DND-41 (cell line): ENCODE measurements around the gene TSHZ3.

ENCODE experiments used
- ATAC-seq: fragments of 200-7000 bp; cut with Tn5 transposase; 3 replicates; pipeline ENCODE4 v1.9.1; 2021; ENCODE audit warnings: low read depth; ENCODE audit not compliant: insufficient read depth
- DNase-seq: peaks from one replicate; pipeline ENCODE4 v3.0.0-alpha.2; 2020
- H2AFZ ChIP-seq: 2 replicates; pipeline ENCODE4 v1.6.0; 2012; ENCODE audit warnings: low read depth, low read length
- H3K27ac ChIP-seq: 2 replicates; pipeline ENCODE4 v1.5.1; 2012; ENCODE audit warnings: low read length, inconsistent platforms
- H3K27me3 ChIP-seq: fragments of 200-600 bp; sonication (generic); 2 replicates; pipeline ENCODE4 v1.6.0; 2012; ENCODE audit warnings: low read length, mild to moderate bottlenecking, inconsistent platforms; ENCODE audit not compliant: insufficient read depth, poor library complexity
- H3K36me3 ChIP-seq: 2 replicates; pipeline ENCODE4 v1.5.1; 2012; ENCODE audit warnings: low read length, inconsistent platforms; ENCODE audit not compliant: insufficient read depth
- H3K4me1 ChIP-seq: 2 replicates; pipeline ENCODE4 v1.5.1; 2012; ENCODE audit warnings: mild to moderate bottlenecking, low read length; ENCODE audit not compliant: insufficient read depth
- H3K4me2 ChIP-seq: 2 replicates; pipeline ENCODE4 v1.6.0; 2012; ENCODE audit warnings: mild to moderate bottlenecking, moderate library complexity, low read length, inconsistent platforms; ENCODE audit not compliant: insufficient read depth
- H3K4me3 ChIP-seq, 2 experiments: fragments of 200-600 bp in 1 of 2; shearing (Covaris generic) in 1 of 2; 2 replicates each; pipeline ENCODE4 v1.5.1; 2012 to 2016; ENCODE audit warnings: inconsistent platforms in 2 of 2, low read length in 2 of 2, mild to moderate bottlenecking in 2 of 2, low read depth in 1 of 2, moderate library complexity in 1 of 2
- H3K79me2 ChIP-seq: 2 replicates; pipeline ENCODE4 v1.6.0; 2012; ENCODE audit warnings: low read length, inconsistent platforms; ENCODE audit not compliant: insufficient read depth
- H3K9ac ChIP-seq: 2 replicates; pipeline ENCODE4 v1.6.0; 2012; ENCODE audit warnings: low read depth, mild to moderate bottlenecking, inconsistent platforms, low read length, moderate library complexity
- H3K9me3 ChIP-seq: 2 replicates; pipeline ENCODE4 v1.5.1; 2012; ENCODE audit warnings: low read length, moderate library complexity, mild to moderate bottlenecking, inconsistent platforms; ENCODE audit not compliant: insufficient read depth, severe bottlenecking
- H4K20me1 ChIP-seq: 2 replicates; pipeline ENCODE4 v1.6.0; 2012; ENCODE audit warnings: low read length; ENCODE audit not compliant: insufficient read depth
- CTCF ChIP-seq: IDR thresholded peaks from 2 replicates; pipeline ENCODE4 v1.5.1; 2012; ENCODE audit warnings: borderline replicate concordance, low read length, moderate library complexity, mild to moderate bottlenecking; ENCODE audit not compliant: poor library complexity, severe bottlenecking; ENCODE audit errors: extremely low read depth
- EZH2 ChIP-seq: IDR thresholded peaks from 3 replicates; pipeline ENCODE4 v1.6.1; 2012; ENCODE audit warnings: borderline replicate concordance, low read depth, mild to moderate bottlenecking, moderate library complexity, low read length, inconsistent platforms; ENCODE audit not compliant: severe bottlenecking

TSHZ3 gene

GRCh38 chr19:31354316-31354715 is 5.1 kb upstream of the TSHZ3 start:
- ATAC-seq (no peak), DNase-seq (no peak)
- peaks cover 7% of the 10 kb centered on the region for H3K27me3 ChIP-seq
- no peak overlapping the region for H2AFZ ChIP-seq
- no peak for TF ChIP-seq EZH2
- TF ChIP-seq CTCF: no peak
- peaks cover 6% of the 10 kb centered on the region; the same call in 1 of the 2 replicates for H4K20me1 ChIP-seq
- no peak overlapping the region for H3K4me3 ChIP-seq
- H3K9me3 ChIP-seq: no peaks in the 10 kb centered on the region
- H3K4me2 ChIP-seq: no peak overlapping the region
- no peak overlapping the region for H3K9ac ChIP-seq
- no peak overlapping the region for H3K27ac ChIP-seq
- H3K36me3 ChIP-seq: no peaks in the 10 kb centered on the region
- no peaks in the 10 kb centered on the region for H3K79me2 ChIP-seq
- peaks cover 4% of the 10 kb centered on the region; the same call in 1 of the 2 replicates for H3K4me1 ChIP-seq

GRCh38 chr19:31353833-31354232 is 4.6 kb upstream of the TSHZ3 start:
- Histone ChIP-seq H3K27ac (no peak overlapping the region), H2AFZ (no peak overlapping the region), H3K4me2 (no peak overlapping the region), H3K79me2 (no peaks in the 10 kb centered on the region), H3K9ac (no peak overlapping the region), H3K27me3 (peaks cover 7% of the 10 kb centered on the region), H3K9me3 (no peaks in the 10 kb centered on the region), H3K36me3 (no peaks in the 10 kb centered on the region), H3K4me1 (peaks cover 6% of the 10 kb centered on the region; the same call in 1 of the 2 replicates), H3K4me3 (no peak overlapping the region), H4K20me1 (peaks cover 6% of the 10 kb centered on the region; the same call in 1 of the 2 replicates)
- DNase-seq (no peak), ATAC-seq (no peak)
- TF ChIP-seq CTCF: no peak
- TF ChIP-seq EZH2: no peak

DNA sequence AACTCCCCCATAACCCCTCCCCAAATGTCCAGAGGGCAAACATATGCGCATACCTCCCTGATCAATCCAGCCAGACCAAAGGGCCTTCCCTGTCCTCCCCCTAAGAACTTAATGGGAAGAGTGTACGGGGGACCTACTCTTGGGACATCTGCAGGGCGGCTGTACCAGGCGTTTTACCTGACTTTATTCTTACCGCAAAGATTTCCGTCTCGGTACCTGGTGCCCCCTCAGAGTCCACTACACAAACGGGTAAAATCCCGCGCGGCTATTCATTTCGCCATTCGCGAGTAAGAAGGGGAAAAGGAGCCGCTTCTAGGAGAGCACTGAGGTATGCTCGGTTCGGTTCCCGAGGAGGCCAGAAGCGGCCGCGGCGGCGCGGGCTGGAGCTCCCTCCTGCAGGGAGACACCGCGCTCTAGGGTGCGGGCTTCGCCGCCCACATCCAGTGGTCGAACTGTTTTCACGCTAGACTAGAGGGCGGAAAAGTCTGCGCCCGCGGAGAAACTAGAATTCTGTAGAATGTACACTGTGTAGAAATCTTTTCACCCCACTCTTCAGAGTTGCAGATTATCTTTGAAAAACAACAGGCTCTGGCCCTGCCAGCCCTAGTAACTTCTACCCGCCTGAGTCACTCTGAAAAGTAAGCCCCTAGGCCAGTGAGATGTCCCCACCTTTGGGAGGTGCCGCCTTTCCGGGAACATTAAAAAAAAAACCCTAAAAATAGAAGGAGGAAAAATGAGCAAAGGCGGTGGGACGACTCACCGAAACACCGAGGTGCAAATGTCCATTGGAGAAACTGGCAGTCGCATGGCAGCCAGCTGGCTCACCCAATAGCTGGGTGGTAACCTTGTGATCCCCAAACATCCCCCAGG is 3.8 kb upstream of the TSHZ3 start:
- H3K4me3 ChIP-seq: no peak overlapping the region

More for the DNA sequence above, 3.8 kb upstream of the TSHZ3 start:
- Histone ChIP-seq H3K9ac (no peak overlapping the region), H3K9me3 (no peaks in the 10 kb centered on the region), H3K4me1 (peaks cover 14% of the 10 kb centered on the region), H2AFZ (no peak overlapping the region), H3K27ac (no peak overlapping the region), H3K4me2 (no peak overlapping the region), H3K79me2 (peaks cover 5% of the 10 kb centered on the region), H3K36me3 (no peaks in the 10 kb centered on the region), H3K27me3 (peaks cover 7% of the 10 kb centered on the region), H4K20me1 (peaks cover 7% of the 10 kb centered on the region; the same call in 1 of the 2 replicates)
- no peak for DNase-seq
- TF ChIP-seq EZH2 (no peak), CTCF (no peak)
- no peak for ATAC-seq
